ENCODE results near the gene RPS6KA1. TPM values are rescaled to one million over a fixed set of nuclear protein-coding genes. Genes with fewer than 3 reads are reported as not detected.

Gene RPS6KA1
- total and polyA plus RNA-seq, 10 of the 15 experiments (the other 5 are each of a cell fraction or from before 2014, with no cell fraction given) = 5.0 to 136 (median 91.5) TPM

- TF ChIP-seq ZBTB40 (IDR thresholded peaks at IDR 0.05; ENCODE audit: borderline replicate concordance) (no peak), HDGF (IDR thresholded peaks at IDR 0.05) (no peak), BCLAF1 (IDR thresholded peaks at IDR 0.05) (no peak), E4F1 (IDR thresholded peaks at IDR 0.05; ENCODE audit: borderline replicate concordance, partially characterized antibody) (no peak), PML (IDR thresholded peaks at IDR 0.05; ENCODE audit: low read length) (no peak), ATF2 (IDR thresholded peaks at IDR 0.05; ENCODE audit: low read length) (no peak)
These were observed 11.9 kb downstream of the RPS6KA1 start (continued) for GRCh38 chr1:26541431-26541815.
